ENCODE measurements around the gene CFAP65. TPM values are rescaled to one million over a fixed set of nuclear protein-coding genes. Genes with fewer than 3 reads are reported as not detected.

Gene CFAP65
- total and polyA plus RNA-seq, 2 of the 4 experiments (the other 2 are of a cell fraction): not detected

- intact Hi-C loops (cut with micrococcal nuclease) (no loop called here), in situ Hi-C loops (cut with MboI; ENCODE audit: low sequenced_read_pairs) (no loop called here), dilution Hi-C loops (cut with HindIII; ENCODE audit: low sequenced_read_pairs, unreplicated experiment) (no loop called here)
- no peak overlapping the region for H3K4me2 ChIP-seq (ENCODE audit: low read depth, low read length)
- CTCF ChIA-PET: no interaction called here
- H3K14ac ChIP-seq (replicated peaks; ENCODE audit: low read depth, low read length): no peak overlapping the region
- no peaks in the 10 kb centered on the region; the same call in 1 of the 2 replicates for H4K20me1 ChIP-seq (ENCODE audit: insufficient read depth, low read length)
- H3K9ac ChIP-seq (ENCODE audit: low read depth, low read length): no peak overlapping the region
- no peak overlapping the region for H2AK9ac ChIP-seq (replicated peaks; ENCODE audit: low read depth, low read length, poor library complexity)
- H2BK20ac ChIP-seq (ENCODE audit: low read depth, low read length): no peak overlapping the region
- no peak overlapping the region for H2BK5ac ChIP-seq (ENCODE audit: low read depth, low read length, poor library complexity, severe bottlenecking)
- H3K27me3 ChIP-seq (ENCODE audit: control insufficient read depth, insufficient read depth, low read length): peaks cover 63% of the 10 kb centered on the region
- no peak overlapping the region for H2BK15ac ChIP-seq (ENCODE audit: low read depth, low read length)
- H3K27ac ChIP-seq (ENCODE audit: insufficient read depth, low read length): no peak overlapping the region
- no peak for ATAC-seq (ENCODE audit: low read depth)
- POLR2A ChIA-PET (ENCODE audit: unreplicated experiment): no interaction called here
- H3K9me3 ChIP-seq (ENCODE audit: control insufficient read depth, insufficient read depth, low read length): no peaks in the 10 kb centered on the region
- WGBS, 2 experiments (ENCODE audit: extremely low coverage in 2 of 2, insufficient read length in 1 of 2): 37% methylated on average over 2 of the region's 8 CpGs; no CpG with 5 or more reads in 1 of the 2 experiments
- 0 out of 2 replicates have a peak, but pooled peaks cover 4% of the 10 kb centered on the region for H3K9me1 ChIP-seq (ENCODE audit: insufficient read depth, low read length)
- no peak overlapping the region for H4K91ac ChIP-seq (ENCODE audit: insufficient read depth, low read depth, low read length)
- H3K23ac ChIP-seq (ENCODE audit: low read depth, low read length): no peak overlapping the region
- H2BK120ac ChIP-seq (ENCODE audit: low read depth, low read length): no peak overlapping the region
- H4K8ac ChIP-seq (ENCODE audit: low read depth in 2 of 2, low read length in 2 of 2): no peak overlapping the region
- H3K79me1 ChIP-seq (ENCODE audit: low read depth in 1 of 2, low read length in 2 of 2): no peaks in the 10 kb centered on the region
- no peak overlapping the region for H2AFZ ChIP-seq (replicated peaks; ENCODE audit: low read length, poor library complexity)
- no peak overlapping the region for H3K4ac ChIP-seq (ENCODE audit: low read depth, low read length)
- no peak for TF ChIP-seq RCOR1 (IDR thresholded peaks at IDR 0.05; ENCODE audit: insufficient replicate concordance, low read length)
- TF ChIP-seq SMC3 (IDR thresholded peaks at IDR 0.05; ENCODE audit: low read depth, low read length): no peak
- TF ChIP-seq NFE2L2 (IDR thresholded peaks at IDR 0.05; ENCODE audit: low read depth, low read length): no peak
- TF ChIP-seq CHD1 (IDR thresholded peaks at IDR 0.05; ENCODE audit: low read depth, low read length): no peak
- no peak for TF ChIP-seq RFX5 (IDR thresholded peaks at IDR 0.05; ENCODE audit: low read depth, low read length)
- TF ChIP-seq MAZ (IDR thresholded peaks at IDR 0.05; ENCODE audit: borderline replicate concordance, low read depth, low read length): no peak
- TF ChIP-seq POLR2A (IDR thresholded peaks at IDR 0.05; ENCODE audit: low read depth, low read length): no peak
- no peak for TF ChIP-seq FOS (IDR thresholded peaks at IDR 0.05; ENCODE audit: low read depth, low read length)
- no peak for TF ChIP-seq MAFK (IDR thresholded peaks at IDR 0.05; ENCODE audit: low read depth, low read length)
- no peak overlapping the region for H3K56ac ChIP-seq (ENCODE audit: extremely low read depth, insufficient read depth, low read length)
- no peak overlapping the region for H2AK5ac ChIP-seq (ENCODE audit: low read depth, low read length)
- H3K4me1 ChIP-seq (ENCODE audit: control insufficient read depth, insufficient read depth, low read length): no peaks in the 10 kb centered on the region
- no peaks in the 10 kb centered on the region for H3K36me3 ChIP-seq (ENCODE audit: control insufficient read depth, insufficient read depth, low read length)
- no peak for DNase-seq
- H3K4me3 ChIP-seq (ENCODE audit: insufficient read depth, low read depth, low read length): no peak overlapping the region
- BruUV-seq (replicated peaks): no TSS peak
- H4K5ac ChIP-seq (ENCODE audit: low read depth, low read length): no peak overlapping the region
- no peak overlapping the region for H3K18ac ChIP-seq (ENCODE audit: low read depth, low read length)
These were observed 86.6 kb downstream of the CFAP65 start for GRCh38 chr2:218954541-218955300.

Measured in IMR-90 (cell line).